ENCODE data around the gene LMNA.
"Not testable (repeated sequence)": the region's sequence is repeated elsewhere in the genome, so short reads cannot be mapped to it uniquely, and the experiment has no call there.

The LMNA gene

GRCh38 chr1:156122519-156123355 is 8.2 kb downstream of the LMNA start:
- peak overlapping the region; percentile 70 for H3K4me3 ChIP-seq (ENCODE audit: low read length)
- peak overlapping the region; percentile 10 for H3K9ac ChIP-seq (ENCODE audit: low read length)
- peak overlapping the region; percentile 98 for H3K27ac ChIP-seq (ENCODE audit: low read depth, low read length)
- no peaks in the 10 kb centered on the region for H3K36me3 ChIP-seq (ENCODE audit: control insufficient read depth, insufficient read depth, low read length)
- peaks cover 75% of the 10 kb centered on the region for H3K4me1 ChIP-seq (ENCODE audit: control insufficient read depth, insufficient read depth, low read length)
- no peaks in the 10 kb centered on the region for H3K27me3 ChIP-seq (ENCODE audit: control insufficient read depth, insufficient read depth, low read length)

GRCh38 chr1:156123356-156124196 is 9.1 kb downstream of the LMNA start:
- H3K9ac ChIP-seq (ENCODE audit: low read length) = peak overlapping the region; percentile 10
- H3K27me3 ChIP-seq (ENCODE audit: control insufficient read depth, insufficient read depth, low read length) = no peaks in the 10 kb centered on the region
- peak overlapping the region; percentile 98 for H3K27ac ChIP-seq (ENCODE audit: low read depth, low read length)
- H3K4me1 ChIP-seq (ENCODE audit: control insufficient read depth, insufficient read depth, low read length) = peaks cover 81% of the 10 kb centered on the region
- peak overlapping the region; percentile 70 for H3K4me3 ChIP-seq (ENCODE audit: low read length)
- H3K36me3 ChIP-seq (ENCODE audit: control insufficient read depth, insufficient read depth, low read length) = no peaks in the 10 kb centered on the region

GRCh38 chr1:156124557-156125483 is 10.3 kb downstream of the LMNA start:
- H3K27ac ChIP-seq (ENCODE audit: low read depth, low read length) = peak overlapping the region; percentile 98
- H3K27me3 ChIP-seq (ENCODE audit: control insufficient read depth, insufficient read depth, low read length) = no peaks in the 10 kb centered on the region
- H3K9ac ChIP-seq (ENCODE audit: low read length) = no peak overlapping the region
- H3K4me3 ChIP-seq (ENCODE audit: low read length) = peak overlapping the region; percentile 47
- H3K4me1 ChIP-seq (ENCODE audit: control insufficient read depth, insufficient read depth, low read length) = peaks cover 85% of the 10 kb centered on the region
- no peaks in the 10 kb centered on the region for H3K36me3 ChIP-seq (ENCODE audit: control insufficient read depth, insufficient read depth, low read length)

GRCh38 chr1:156125544-156125943 is 11.0 kb downstream of the LMNA start:
- peaks cover 84% of the 10 kb centered on the region for H3K4me1 ChIP-seq (ENCODE audit: control insufficient read depth, insufficient read depth, low read length)
- H3K36me3 ChIP-seq (ENCODE audit: control insufficient read depth, insufficient read depth, low read length); H3K4me3 ChIP-seq (ENCODE audit: low read length); H3K9ac ChIP-seq (ENCODE audit: low read length); H3K27me3 ChIP-seq (ENCODE audit: control insufficient read depth, insufficient read depth, low read length): not testable (repeated sequence)
- H3K27ac ChIP-seq (ENCODE audit: low read depth, low read length) = peak overlapping the region; percentile 98

- Histone ChIP-seq H3K36me3 (ENCODE audit: control insufficient read depth, insufficient read depth, low read length) (peaks cover 5% of the 10 kb centered on the region), H3K27ac (ENCODE audit: low read depth, low read length) (peak overlapping the region; percentile 98), H3K4me3 (ENCODE audit: low read length) (peak overlapping the region; percentile 35), H3K4me1 (ENCODE audit: control insufficient read depth, insufficient read depth, low read length) (peaks cover 81% of the 10 kb centered on the region), H3K9ac (ENCODE audit: low read length) (peak overlapping the region; percentile 78), H3K27me3 (ENCODE audit: control insufficient read depth, insufficient read depth, low read length) (no peaks in the 10 kb centered on the region)
Observed at GRCh38 chr1:156126043-156126629, 11.6 kb downstream of the LMNA start.

- Histone ChIP-seq H3K36me3 (ENCODE audit: control insufficient read depth, insufficient read depth, low read length) (peaks cover 9% of the 10 kb centered on the region), H3K27me3 (ENCODE audit: control insufficient read depth, insufficient read depth, low read length) (no peaks in the 10 kb centered on the region), H3K9ac (ENCODE audit: low read length) (peak overlapping the region; percentile 24), H3K27ac (ENCODE audit: low read depth, low read length) (peak overlapping the region; percentile 98), H3K4me3 (ENCODE audit: low read length) (peak overlapping the region; percentile 35), H3K4me1 (ENCODE audit: control insufficient read depth, insufficient read depth, low read length) (peaks cover 75% of the 10 kb centered on the region)
Observed at GRCh38 chr1:156126630-156127534, 12.4 kb downstream of the LMNA start.

GRCh38 chr1:156128308-156128653 is 13.8 kb downstream of the LMNA start:
- Histone ChIP-seq H3K27ac (ENCODE audit: low read depth, low read length) (peak overlapping the region; percentile 98), H3K9ac (ENCODE audit: low read length) (peak overlapping the region; percentile 1), H3K36me3 (ENCODE audit: control insufficient read depth, insufficient read depth, low read length) (peaks cover 13% of the 10 kb centered on the region), H3K4me3 (ENCODE audit: low read length) (peak overlapping the region; percentile 44), H3K27me3 (ENCODE audit: control insufficient read depth, insufficient read depth, low read length) (no peaks in the 10 kb centered on the region), H3K4me1 (ENCODE audit: control insufficient read depth, insufficient read depth, low read length) (peaks cover 61% of the 10 kb centered on the region)

GRCh38 chr1:156128654-156129597 is 14.4 kb downstream of the LMNA start:
- peaks cover 57% of the 10 kb centered on the region for H3K4me1 ChIP-seq (ENCODE audit: control insufficient read depth, insufficient read depth, low read length)

GRCh38 chr1:156129687-156130577 is 15.4 kb downstream of the LMNA start:
- H3K9ac ChIP-seq (ENCODE audit: low read length) = peak overlapping the region; percentile 28
- peak overlapping the region; percentile 98 for H3K27ac ChIP-seq (ENCODE audit: low read depth, low read length)
- H3K27me3 ChIP-seq (ENCODE audit: control insufficient read depth, insufficient read depth, low read length) = no peaks in the 10 kb centered on the region
- H3K4me3 ChIP-seq (ENCODE audit: low read length) = peak overlapping the region; percentile 60
- H3K4me1 ChIP-seq (ENCODE audit: control insufficient read depth, insufficient read depth, low read length) = peaks cover 51% of the 10 kb centered on the region
- H3K36me3 ChIP-seq (ENCODE audit: control insufficient read depth, insufficient read depth, low read length) = peaks cover 27% of the 10 kb centered on the region

More at GRCh38 chr1:156128654-156129597, 14.4 kb downstream of the LMNA start:
- no peaks in the 10 kb centered on the region for H3K27me3 ChIP-seq (ENCODE audit: control insufficient read depth, insufficient read depth, low read length)
- H3K9ac ChIP-seq (ENCODE audit: low read length) = peak overlapping the region; percentile 40
- peak overlapping the region; percentile 60 for H3K4me3 ChIP-seq (ENCODE audit: low read length)
- H3K27ac ChIP-seq (ENCODE audit: low read depth, low read length) = peak overlapping the region; percentile 98
- peaks cover 17% of the 10 kb centered on the region for H3K36me3 ChIP-seq (ENCODE audit: control insufficient read depth, insufficient read depth, low read length)

Measured in rectal smooth muscle tissue (tissue), 1 donor.